HG03196 (cell line): ENCODE data around the gene CLSTN2.

Source experiments
- ATAC-seq: cut with Tn5 transposase; IDR thresholded peaks from one replicate; pipeline ENCODE4 v1.9.1; 2021; ENCODE audit not compliant: unreplicated experiment

The CLSTN2 gene

GRCh38 chr3:140091143-140091542 lies 156.2 kb downstream of the CLSTN2 start:
- ATAC-seq = no peak

GRCh38 chr3:140092848-140093536 lies 158.0 kb downstream of the CLSTN2 start:
- no peak for ATAC-seq

DNA sequence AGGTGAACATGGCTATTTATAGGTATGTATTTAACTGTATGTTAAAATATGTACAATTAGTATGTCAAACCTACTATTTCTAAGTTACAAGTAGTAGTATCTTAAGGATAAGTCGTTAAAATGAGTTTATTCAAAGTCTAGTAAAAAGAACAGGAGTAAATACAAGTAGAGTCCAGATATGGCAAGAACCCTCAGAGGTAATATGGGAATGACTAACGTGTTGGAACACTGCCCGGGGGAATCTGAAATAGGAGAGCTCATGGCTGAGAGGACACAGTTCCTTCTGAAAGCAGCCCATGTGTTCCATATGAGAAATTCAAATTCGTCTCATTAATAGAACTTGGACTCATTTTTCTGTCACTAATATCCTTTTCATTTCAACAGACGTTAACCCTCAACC lies 158.8 kb downstream of the CLSTN2 start:
- ATAC-seq = no peak

DNA sequence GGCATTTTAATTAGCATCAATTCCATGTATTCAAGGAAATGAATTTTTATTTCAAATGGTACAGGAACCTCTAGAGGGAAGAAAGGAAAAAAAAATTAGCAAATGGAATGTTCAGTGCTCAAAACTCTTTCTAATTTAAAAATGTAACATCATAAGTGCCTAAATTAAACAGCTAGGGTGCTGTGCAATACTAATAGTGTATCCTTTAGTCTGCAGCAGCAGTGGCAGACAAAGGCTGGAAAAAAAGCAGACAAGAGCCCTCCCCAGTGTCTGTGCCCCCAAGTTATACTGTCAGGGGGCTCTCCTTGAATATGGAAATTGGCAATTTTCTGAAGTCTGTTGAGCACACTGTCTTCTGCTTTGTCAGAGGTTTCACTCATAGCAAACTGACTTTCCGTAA lies 159.5 kb downstream of the CLSTN2 start:
- no peak for ATAC-seq

DNA sequence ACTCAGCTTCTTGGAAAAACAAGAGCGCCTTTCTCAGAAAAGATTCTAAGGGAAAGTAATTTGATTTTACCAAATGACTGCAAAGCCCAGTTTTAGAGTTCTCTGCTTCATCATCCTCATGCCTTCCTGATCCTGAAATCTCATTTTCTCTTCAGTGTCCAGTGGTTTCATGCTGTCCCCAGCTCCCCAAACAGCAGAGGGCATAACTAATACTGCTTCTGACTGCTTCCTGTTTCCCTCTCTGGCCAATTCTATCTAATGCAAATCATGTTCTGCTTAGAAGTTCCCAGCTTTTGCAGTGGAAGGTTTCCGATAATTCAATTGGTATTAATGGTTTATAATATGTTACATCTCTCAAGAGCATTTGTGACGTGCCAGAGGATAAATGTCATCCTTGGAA lies 161.1 kb downstream of the CLSTN2 start:
- no peak for ATAC-seq

DNA sequence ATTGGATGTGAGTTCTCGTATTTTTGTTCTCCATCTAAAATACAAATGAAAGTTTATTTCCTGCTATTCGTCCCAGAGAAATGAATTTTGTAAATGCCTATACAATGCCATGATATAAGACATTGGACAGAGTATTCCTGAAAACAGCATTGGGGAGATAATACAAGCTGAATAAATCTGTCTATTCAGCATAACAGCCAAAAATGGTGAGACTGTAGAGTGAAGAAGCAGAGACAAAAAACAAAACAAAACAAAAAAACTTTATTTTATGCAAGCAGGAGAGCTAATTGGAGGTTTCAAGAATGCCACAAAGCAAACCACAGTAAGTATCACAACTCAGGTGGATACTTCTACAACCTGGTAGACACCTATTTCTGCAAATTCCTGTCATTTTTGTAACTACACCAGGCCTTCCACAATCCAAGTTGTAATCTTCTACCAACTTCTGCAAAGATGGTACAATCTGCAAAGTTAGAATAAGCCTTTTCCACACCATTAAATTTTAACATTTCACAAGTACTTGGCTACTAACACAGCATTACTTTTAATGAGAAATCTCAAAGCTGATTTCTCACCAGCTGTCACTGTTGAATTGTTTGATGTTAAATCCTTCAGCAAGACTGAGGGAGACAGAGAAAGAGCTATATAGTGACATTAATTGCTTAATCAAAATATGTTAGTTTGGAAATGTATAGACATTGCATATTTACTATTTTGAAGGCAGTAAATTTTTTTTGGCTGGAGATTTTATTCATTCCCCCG lies 163.1 kb downstream of the CLSTN2 start:
- no peak for ATAC-seq

GRCh38 chr3:140100479-140100878 lies 165.5 kb downstream of the CLSTN2 start:
- no peak for ATAC-seq

GRCh38 chr3:140103166-140103565 lies 168.2 kb downstream of the CLSTN2 start:
- no peak for ATAC-seq

GRCh38 chr3:140103986-140104645 lies 169.1 kb downstream of the CLSTN2 start:
- no peak for ATAC-seq

DNA sequence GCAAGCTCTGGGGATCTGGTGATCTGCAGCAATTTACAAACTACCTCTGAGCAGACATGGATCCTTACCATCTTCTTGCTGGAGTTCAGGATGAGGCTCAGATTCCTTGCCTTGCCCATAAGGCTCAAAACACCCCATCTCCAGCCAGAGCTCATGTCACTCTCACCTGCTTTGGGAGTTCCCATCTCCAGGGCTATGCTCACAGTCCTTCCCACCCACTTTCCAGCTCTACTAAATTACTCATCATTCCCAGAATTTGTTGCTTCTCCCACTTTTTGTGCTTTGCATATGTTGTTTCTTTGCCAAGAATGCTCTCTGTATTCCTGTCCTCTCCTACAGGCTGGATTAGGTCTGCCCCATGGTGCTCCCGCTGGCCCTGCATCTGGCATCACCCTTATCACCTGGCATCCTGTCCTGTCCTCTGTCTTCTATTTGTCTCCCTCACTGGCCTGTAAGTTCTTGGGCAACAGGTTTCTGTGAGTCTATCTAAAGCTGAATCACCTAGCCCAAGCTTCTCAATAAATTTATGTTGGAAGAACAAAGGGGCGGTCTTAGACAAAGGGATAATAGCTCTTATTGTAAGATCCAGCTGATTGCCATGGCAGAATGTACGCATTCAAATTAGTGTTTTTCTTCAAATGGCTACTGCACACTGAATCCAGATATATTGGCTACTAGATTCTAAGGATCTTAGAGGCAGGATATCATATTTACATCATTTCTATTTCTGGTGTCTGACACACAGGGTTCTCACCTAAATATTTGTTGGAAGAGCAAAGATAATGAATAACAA lies 179.2 kb downstream of the CLSTN2 start:
- no peak for ATAC-seq

- no peak for ATAC-seq
Measured at GRCh38 chr3:140114789-140115080, 179.8 kb downstream of the CLSTN2 start.

DNA sequence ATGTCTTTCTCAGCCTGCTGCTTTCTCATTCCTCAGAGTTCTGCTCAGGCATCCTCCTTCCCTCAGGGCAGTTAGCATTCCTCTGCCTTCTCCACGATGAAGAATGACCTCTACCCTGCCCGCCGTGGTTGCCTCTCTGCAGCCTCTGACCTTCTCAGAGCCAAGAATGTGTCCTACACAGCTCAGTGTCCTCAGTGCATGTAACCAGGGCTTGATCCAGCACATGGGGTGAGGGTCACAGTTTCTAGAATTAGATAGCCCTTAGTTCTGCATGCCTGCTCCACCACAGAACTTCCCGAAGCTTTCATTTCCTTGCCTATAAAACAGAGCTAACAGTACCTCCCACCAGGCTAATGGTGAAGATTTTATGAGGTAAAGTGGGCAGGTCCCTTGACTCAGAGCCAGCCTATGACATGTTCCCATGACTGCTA lies 182.1 kb downstream of the CLSTN2 start:
- no peak for ATAC-seq

DNA sequence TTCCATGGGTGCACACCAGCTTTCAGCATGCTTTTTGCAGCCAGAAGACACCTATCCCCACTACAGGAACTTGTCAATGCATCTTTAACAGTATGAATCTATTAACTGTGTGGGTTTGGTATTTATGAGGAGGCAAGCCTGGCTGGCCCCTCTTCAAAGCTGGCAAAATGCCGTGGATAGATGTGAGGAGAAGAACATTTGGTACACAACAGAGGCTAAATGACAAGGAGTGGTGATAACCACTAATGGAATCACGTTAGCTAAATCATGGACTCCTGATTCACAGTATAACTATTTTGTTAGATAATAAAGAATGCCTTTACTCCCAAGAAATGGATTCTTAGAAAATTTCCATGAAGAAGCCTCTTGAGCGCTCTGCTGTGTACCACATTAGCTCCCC lies 187.2 kb downstream of the CLSTN2 start:
- no peak for ATAC-seq

DNA sequence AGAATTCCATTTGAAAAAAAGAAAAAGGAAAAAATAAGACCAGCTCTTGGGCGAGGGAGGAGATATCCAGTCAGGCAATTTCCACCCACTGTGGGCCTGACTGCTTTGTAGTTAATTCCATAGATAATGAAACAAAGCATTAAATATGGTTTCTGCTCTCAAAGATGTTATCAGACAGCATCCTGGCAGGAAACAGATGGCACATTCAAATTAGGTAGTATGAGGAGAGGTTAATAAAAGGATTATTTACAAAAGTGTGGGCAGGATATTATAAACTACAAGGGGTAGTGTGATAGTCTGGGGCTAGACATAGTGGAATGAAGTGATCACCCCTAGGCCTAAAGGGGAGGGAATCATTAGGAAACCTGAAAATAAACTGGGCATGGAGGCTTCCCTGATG lies 193.2 kb downstream of the CLSTN2 start:
- ATAC-seq = no peak

- ATAC-seq = peak; percentile 55
Measured at GRCh38 chr3:140128631-140129030, 193.6 kb downstream of the CLSTN2 start.

- no peak for ATAC-seq
Measured at GRCh38 chr3:140129768-140130284, 194.8 kb downstream of the CLSTN2 start.

- ATAC-seq = no peak
Measured at GRCh38 chr3:140131895-140132294, 196.9 kb downstream of the CLSTN2 start.

DNA sequence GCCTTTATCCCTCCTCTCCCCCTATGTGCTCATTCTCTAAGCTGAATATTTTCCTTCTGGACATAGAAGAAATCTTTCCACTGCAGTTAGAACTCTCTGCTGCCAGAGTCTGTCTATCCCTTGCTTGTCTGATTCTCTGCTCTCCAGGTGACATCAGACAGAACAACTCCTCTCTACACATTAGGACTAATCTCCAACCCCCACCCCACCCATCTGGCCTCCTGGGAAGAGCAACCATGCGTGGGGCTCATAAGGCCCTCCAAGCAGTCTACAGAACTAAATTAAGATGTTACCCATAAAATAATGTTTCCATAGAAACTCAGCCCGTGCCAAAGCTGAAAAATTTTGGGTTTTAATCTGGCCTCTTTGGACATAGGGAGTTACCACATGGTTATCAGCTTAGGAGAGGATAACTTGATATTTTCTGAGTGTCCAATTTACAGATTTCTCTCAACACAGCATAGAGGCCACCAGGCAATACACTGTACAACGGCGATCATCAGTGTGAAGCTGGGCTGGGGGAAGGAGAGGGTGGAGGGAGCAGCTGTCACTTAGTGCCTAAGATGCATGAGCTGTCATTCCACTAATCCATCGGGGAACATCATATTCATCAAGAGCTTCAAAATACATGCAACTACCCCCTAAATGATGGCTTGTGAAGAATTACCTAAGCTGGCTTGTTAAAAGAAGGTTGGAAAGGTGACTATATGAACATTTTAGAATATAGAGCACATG lies 199.4 kb downstream of the CLSTN2 start:
- ATAC-seq = no peak

- no peak for ATAC-seq
Measured at GRCh38 chr3:140135461-140135860, 200.5 kb downstream of the CLSTN2 start.

DNA sequence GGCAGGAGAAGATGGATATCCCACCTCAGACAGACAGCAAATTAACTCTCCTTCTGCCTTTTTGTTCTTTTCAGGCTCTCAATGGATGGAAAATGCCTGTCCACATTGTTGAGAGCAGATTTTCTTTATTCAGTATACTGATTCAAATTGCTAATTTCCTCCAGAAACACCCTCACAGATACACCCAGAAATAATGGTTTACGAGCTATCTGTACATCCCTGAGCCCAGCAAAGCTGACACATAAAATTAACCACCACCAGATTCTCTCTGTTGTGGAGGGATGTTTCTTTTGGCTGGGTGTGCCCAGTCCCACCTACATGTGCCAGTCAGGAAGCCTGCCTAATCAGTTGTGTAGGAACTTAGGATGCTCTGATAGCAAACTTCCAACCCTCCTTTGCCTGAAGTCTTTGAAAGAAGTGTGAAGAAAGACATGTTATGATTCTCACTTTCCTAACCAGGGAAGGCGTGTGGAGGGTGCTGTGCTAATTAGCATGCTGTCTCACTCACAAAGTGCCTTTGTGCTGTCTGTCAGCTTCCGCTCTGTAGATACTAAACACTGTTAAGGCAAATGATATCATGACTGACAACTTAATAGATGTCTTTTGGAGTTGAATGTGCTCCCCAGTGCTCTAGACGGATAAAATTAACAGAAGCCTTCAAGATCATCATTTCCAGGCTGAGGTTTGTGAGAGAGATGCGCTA lies 208.5 kb downstream of the CLSTN2 start:
- no peak for ATAC-seq
